ENCODE measurements around the gene PFKP. TPM values are rescaled to one million over a fixed set of nuclear protein-coding genes. Genes with fewer than 3 reads are reported as not detected.

Gene PFKP
- total RNA-seq, 1 donor from 2014 or later: 42.8 TPM

- peak overlapping the region; percentile 85 for H3K4me3 Mint-ChIP-seq
- H3K27ac Mint-ChIP-seq: peak overlapping the region; percentile 80
- ATAC-seq (ENCODE audit: low read depth) (no peak), DNase-seq (no peak)
- TF ChIP-seq, protein P1, sequence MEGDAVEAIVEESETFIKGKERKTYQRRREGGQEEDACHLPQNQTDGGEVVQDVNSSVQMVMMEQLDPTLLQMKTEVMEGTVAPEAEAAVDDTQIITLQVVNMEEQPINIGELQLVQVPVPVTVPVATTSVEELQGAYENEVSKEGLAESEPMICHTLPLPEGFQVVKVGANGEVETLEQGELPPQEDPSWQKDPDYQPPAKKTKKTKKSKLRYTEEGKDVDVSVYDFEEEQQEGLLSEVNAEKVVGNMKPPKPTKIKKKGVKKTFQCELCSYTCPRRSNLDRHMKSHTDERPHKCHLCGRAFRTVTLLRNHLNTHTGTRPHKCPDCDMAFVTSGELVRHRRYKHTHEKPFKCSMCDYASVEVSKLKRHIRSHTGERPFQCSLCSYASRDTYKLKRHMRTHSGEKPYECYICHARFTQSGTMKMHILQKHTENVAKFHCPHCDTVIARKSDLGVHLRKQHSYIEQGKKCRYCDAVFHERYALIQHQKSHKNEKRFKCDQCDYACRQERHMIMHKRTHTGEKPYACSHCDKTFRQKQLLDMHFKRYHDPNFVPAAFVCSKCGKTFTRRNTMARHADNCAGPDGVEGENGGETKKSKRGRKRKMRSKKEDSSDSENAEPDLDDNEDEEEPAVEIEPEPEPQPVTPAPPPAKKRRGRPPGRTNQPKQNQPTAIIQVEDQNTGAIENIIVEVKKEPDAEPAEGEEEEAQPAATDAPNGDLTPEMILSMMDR (IDR thresholded peaks at IDR 0.05): no peak
- H3K9me3 Mint-ChIP-seq: no peaks in the 10 kb centered on the region
- POLR2A ChIA-PET: interaction anchor here (0.7 to 2.2 kb wide), 3 partner anchors 8 to 613 kb away, joined by 3 to 7 read pairs (median 3); partner anchors contain the start of gene KLF6
- CTCF ChIA-PET: interaction anchor here (1.1 kb wide), 1 partner anchor 8 kb away, joined by 3 read pairs; no protein-coding TSS in a partner anchor
- intact Hi-C loops (cut with micrococcal nuclease): loop anchor here (1.0 to 2.0 kb wide), 2 partner anchors 104 to 611 kb away; no protein-coding TSS in a partner anchor
- H3K27me3 Mint-ChIP-seq: no peaks in the 10 kb centered on the region
- H3K36me3 Mint-ChIP-seq (ENCODE audit: low read depth): peaks cover 33% of the 10 kb centered on the region
- peaks cover 23% of the 10 kb centered on the region for H3K4me1 Mint-ChIP-seq
Observed at GRCh38 chr10:3172081-3172445, 104.7 kb downstream of the PFKP start.

DNA sequence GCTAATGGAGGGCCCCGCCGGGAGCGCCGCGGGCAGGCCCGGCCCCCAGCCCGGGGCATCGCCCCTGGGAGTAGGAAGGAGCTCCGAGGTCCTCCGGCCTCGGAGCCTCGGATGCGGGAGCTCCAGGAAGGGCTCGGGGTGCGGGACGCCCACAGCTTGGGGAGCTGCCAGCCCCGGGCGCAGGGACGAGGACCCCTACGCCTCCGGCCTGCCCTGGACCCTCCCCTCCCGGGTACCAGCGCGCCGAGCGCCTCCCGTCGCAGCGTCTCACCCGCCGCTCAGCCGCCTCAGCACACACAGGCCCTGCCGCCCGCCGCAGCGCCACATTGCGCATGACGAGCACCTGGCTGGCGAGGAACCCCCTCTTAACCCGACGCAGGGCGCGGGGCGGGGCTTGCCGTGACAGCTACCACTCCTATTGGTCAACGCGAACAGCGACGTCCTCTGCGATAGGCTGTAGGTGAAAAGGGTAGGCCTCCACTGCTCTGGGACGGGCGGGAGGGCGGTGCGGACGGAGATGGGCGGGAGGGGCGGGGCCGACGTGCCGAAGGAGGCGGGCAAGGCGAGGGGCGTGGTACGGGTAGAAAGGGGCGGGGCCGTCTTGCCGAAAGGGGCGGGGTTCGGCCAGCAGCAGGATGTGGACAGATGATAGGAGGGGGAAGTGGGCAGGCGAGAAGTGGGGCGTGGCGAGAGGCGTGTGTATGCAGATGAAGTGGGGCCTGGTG, 105.3 kb downstream of the PFKP start, which contains the start of gene PITRM1:
Gene PITRM1 (minus strand): TSS at position 337 of the 725 bp plus-strand sequence. CDS start 10 bp downstream, at position 327.
- intact Hi-C loops (cut with micrococcal nuclease): loop anchor here (1.0 to 2.0 kb wide), 2 partner anchors 104 to 610 kb away; no protein-coding TSS in a partner anchor
- peak; percentile 96 for DNase-seq
- Mint-ChIP-seq H3K4me3 (peak within 1 kb of the TSS; percentile 85), H3K9me3 (no peaks in the 10 kb centered on the region), H3K36me3 (ENCODE audit: low read depth) (peaks cover 28% of the 10 kb centered on the region), H3K27ac (peak within 1 kb of the TSS; percentile 91), H3K27me3 (no peaks in the 10 kb centered on the region), H3K4me1 (peaks cover 23% of the 10 kb centered on the region)
- TF ChIP-seq, protein P1 (IDR thresholded peaks at IDR 0.05): no peak
- ChIA-PET CTCF (interaction anchor here (1.1 kb wide), 1 partner anchor 8 kb away, joined by 3 read pairs; no protein-coding TSS in a partner anchor), POLR2A (interaction anchor here (0.6 to 2.2 kb wide), 8 partner anchors 8 to 613 kb away, joined by 3 to 10 read pairs (median 5); partner anchors contain the start of gene KLF6)
- peak; percentile 92 for ATAC-seq (ENCODE audit: low read depth)

GRCh38 chr10:3173171-3173878, 106.0 kb downstream of the PFKP start:
- no peaks in the 10 kb centered on the region for H3K9me3 Mint-ChIP-seq
- intact Hi-C loops (cut with micrococcal nuclease): loop anchor here (2.0 kb wide), 1 partner anchor 609 kb away; no protein-coding TSS in a partner anchor
- peak overlapping the region; percentile 91 for H3K27ac Mint-ChIP-seq
- CTCF ChIA-PET: interaction anchor here (1.1 kb wide), 1 partner anchor 9 kb away, joined by 3 read pairs; no protein-coding TSS in a partner anchor
- H3K36me3 Mint-ChIP-seq (ENCODE audit: low read depth): peaks cover 22% of the 10 kb centered on the region
- TF ChIP-seq, protein P1 (IDR thresholded peaks at IDR 0.05): no peak
- POLR2A ChIA-PET: interaction anchor here (0.7 to 2.2 kb wide), 4 partner anchors 73 to 612 kb away, joined by 5 to 10 read pairs (median 6); partner anchors contain the start of gene KLF6
- ATAC-seq (ENCODE audit: low read depth) (peak; percentile 40), DNase-seq (no peak)
- peak overlapping the region; percentile 85 for H3K4me3 Mint-ChIP-seq
- peaks cover 30% of the 10 kb centered on the region for H3K4me1 Mint-ChIP-seq
- no peaks in the 10 kb centered on the region for H3K27me3 Mint-ChIP-seq

DNA sequence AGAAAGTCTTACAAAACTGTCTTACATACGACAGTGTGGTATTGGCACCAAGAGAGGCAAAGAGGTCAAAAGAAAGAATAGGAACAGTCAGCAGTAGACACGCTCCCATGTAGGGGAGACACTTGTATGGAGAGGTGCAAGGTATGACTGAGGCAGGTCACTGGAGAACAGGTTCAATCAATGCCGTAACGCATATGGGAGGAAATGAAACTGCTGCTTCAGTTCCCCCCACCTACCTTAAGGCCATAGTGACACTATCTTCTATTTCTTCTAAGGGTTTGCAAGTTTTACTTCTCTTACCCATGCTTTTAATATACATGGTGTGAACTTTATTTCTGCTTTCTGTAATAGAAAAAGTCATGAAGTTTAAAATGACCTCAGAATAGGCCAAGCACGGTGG, 110.7 kb downstream of the PFKP start:
- H3K27ac Mint-ChIP-seq: peak overlapping the region; percentile 24
- intact Hi-C loops (cut with micrococcal nuclease): no loop called here
- TF ChIP-seq, protein P1 (IDR thresholded peaks at IDR 0.05): no peak
- DNase-seq (no peak), ATAC-seq (ENCODE audit: low read depth) (no peak)
- no peaks in the 10 kb centered on the region for H3K9me3 Mint-ChIP-seq
- POLR2A ChIA-PET: no interaction called here
- CTCF ChIA-PET: no interaction called here
- H3K4me3 Mint-ChIP-seq: no peak overlapping the region
- peaks cover 16% of the 10 kb centered on the region for H3K4me1 Mint-ChIP-seq
- no peaks in the 10 kb centered on the region for H3K36me3 Mint-ChIP-seq (ENCODE audit: low read depth)
- peaks cover 9% of the 10 kb centered on the region for H3K27me3 Mint-ChIP-seq
